ENCODE data around the gene CEP41.

- TF ChIP-seq, protein P1, sequence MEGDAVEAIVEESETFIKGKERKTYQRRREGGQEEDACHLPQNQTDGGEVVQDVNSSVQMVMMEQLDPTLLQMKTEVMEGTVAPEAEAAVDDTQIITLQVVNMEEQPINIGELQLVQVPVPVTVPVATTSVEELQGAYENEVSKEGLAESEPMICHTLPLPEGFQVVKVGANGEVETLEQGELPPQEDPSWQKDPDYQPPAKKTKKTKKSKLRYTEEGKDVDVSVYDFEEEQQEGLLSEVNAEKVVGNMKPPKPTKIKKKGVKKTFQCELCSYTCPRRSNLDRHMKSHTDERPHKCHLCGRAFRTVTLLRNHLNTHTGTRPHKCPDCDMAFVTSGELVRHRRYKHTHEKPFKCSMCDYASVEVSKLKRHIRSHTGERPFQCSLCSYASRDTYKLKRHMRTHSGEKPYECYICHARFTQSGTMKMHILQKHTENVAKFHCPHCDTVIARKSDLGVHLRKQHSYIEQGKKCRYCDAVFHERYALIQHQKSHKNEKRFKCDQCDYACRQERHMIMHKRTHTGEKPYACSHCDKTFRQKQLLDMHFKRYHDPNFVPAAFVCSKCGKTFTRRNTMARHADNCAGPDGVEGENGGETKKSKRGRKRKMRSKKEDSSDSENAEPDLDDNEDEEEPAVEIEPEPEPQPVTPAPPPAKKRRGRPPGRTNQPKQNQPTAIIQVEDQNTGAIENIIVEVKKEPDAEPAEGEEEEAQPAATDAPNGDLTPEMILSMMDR (conservative IDR thresholded peaks at IDR 0.05): no peak
- TF ChIP-seq ZFX (IDR thresholded peaks at IDR 0.05): no peak
Observed at GRCh38 chr7:130394421-130395195, 46.2 kb downstream of the CEP41 start.
